Fibroblast of mammary gland (primary cell): ENCODE data around the gene EIF4E.
"Not testable (repeated sequence)": the region's sequence is repeated elsewhere in the genome, so short reads cannot be mapped to it uniquely, and the experiment has no call there.

Source experiments
- DNase-seq: peaks from one replicate; pipeline ENCODE4 v3.0.0-alpha.2; 2010; ENCODE audit warnings: low read depth
- H3K4me3 ChIP-seq: 2 replicates; pipeline ENCODE4 v1.5.1; 2011; ENCODE audit warnings: low read depth, mild to moderate bottlenecking, low read length, moderate library complexity; ENCODE audit not compliant: control insufficient read depth
- TF ChIP-seq, protein P1 (sequence below): conservative IDR thresholded peaks from 2 replicates; pipeline ENCODE4 v1.5.1; 2011; ENCODE audit warnings: low read depth, low read length, inconsistent platforms; ENCODE audit not compliant: control insufficient read depth, insufficient read depth

The EIF4E gene

DNA sequence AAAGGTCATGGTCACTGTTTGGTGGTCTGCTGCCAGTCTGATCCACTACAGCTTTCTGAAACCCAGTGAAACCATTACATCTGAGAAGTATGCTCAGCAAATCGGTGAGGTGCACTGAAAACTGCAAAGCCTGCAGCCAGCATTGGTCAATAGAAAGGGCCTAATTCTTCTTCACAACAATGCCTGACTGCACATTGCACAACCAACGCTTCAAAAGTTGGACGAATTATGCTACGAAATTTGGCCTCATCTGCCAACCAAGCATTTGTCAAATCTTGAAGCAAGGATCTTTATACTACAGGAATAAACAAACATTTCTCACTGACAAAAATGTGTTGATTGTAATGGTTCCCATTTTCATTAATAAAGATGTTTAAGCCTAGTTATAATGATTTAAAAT lies 90.4 kb downstream of the EIF4E start:
- TF ChIP-seq, protein P1, sequence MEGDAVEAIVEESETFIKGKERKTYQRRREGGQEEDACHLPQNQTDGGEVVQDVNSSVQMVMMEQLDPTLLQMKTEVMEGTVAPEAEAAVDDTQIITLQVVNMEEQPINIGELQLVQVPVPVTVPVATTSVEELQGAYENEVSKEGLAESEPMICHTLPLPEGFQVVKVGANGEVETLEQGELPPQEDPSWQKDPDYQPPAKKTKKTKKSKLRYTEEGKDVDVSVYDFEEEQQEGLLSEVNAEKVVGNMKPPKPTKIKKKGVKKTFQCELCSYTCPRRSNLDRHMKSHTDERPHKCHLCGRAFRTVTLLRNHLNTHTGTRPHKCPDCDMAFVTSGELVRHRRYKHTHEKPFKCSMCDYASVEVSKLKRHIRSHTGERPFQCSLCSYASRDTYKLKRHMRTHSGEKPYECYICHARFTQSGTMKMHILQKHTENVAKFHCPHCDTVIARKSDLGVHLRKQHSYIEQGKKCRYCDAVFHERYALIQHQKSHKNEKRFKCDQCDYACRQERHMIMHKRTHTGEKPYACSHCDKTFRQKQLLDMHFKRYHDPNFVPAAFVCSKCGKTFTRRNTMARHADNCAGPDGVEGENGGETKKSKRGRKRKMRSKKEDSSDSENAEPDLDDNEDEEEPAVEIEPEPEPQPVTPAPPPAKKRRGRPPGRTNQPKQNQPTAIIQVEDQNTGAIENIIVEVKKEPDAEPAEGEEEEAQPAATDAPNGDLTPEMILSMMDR, result no peak

DNA sequence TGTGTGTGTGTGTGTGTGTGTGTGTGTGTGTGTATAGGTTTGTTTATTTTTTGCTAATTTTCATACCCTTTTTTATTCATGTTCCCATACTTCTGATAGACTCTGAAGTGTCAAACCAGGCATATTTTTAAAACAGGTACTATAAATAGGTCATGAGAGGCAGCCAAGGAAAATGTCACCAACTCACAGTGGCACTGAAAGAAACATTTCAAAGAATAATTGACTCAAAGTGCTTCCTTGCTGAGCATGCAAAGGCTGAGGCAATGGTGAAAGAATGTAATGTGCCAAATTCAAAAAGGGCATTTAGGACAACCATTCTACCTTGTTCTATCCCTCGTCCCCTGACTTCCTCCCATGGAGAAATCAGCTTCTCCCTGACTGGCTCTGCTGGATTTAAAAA lies 95.5 kb downstream of the EIF4E start:
- no peak for DNase-seq
- no peak overlapping the region for H3K4me3 ChIP-seq
- TF ChIP-seq, protein P1, result no peak

More for the DNA sequence above, 90.4 kb downstream of the EIF4E start:
- no peak overlapping the region for H3K4me3 ChIP-seq
- no peak for DNase-seq

DNA sequence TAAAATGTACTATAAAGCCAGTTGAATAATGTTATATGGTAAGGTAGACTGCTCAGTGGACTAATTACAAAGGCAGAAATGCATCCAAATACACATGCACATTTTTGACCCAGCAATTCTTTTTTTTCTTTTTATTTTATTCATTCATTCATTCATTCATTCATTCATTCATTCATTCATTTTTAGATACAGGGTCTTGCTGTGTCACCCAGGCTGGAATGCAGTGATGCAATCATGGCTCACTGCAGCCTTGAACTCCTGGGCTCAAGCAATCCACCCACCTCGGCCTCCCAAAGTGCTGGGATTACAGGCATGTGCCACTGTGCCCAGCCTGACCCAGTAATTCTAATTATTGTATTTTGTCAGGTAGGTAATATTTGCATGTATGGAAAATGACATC lies 97.9 kb downstream of the EIF4E start:
- not testable (repeated sequence) for DNase-seq

More for the DNA sequence above, 97.9 kb downstream of the EIF4E start:
- not testable (repeated sequence) for H3K4me3 ChIP-seq
